A549 treated with Hydrocortisone at 1 μM for 4 hours (cell line): ENCODE data around the gene RCOR2. TPM values are rescaled to one million over a fixed set of nuclear protein-coding genes. Genes with fewer than 3 reads are reported as not detected.

Experiments
- total RNA-seq: library from RNA; stranded (reverse); fragments of 200-300 nt; extraction: Qiagen RNA extraction; gene quantifications from 5 replicates; pipeline ENCODE4 v1.2.3, GENCODE V29; 2022

The RCOR2 gene
- total RNA-seq = 0.88 to 1.1 TPM (median 0.99 TPM) in 5 replicates

DNA sequence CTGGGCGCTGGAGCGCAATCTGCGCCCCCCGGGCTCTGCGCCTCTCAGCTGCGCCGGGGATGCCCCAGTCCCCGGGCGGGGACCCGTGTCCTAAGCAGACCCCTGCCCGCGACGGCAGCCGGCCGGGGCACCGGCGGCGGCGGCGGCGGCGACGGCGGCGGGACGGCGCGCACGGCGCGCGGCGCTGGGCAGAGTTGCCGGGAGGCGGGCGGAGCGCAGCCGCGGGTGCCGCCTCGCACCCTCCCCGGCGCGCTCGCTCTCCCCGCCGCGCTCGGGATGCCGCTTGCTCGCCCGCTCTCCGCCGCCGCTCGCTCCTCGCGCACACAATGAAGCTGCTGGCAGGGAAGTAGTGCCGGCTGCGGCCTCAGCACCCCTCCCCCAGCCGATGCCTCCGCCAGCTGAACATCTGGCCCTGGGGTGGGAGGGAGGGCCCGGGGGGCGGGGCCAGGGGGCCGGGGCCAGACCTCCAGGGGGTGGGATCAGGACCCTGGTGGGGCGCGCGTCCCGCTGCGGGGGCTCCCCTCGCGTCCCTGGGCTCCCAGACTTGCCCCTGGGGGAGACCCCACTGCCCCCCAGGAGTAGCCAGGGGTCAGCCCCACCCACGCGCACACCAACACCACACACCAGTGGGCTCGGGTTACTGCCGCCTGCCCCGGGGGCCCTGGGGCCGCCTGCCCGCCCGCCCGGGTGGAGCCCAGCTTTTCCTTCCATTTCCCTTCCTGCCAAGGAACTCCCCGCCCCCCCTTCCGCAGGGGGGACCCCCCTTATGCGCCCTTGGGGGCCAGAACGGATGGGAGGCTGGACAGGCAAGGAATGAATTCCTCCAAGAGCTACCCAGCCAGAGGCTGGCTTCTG lies at the start of gene RCOR2:
RCOR2 (minus strand) TSS at position 328 of the 855 bp plus-strand sequence. CDS start 708 bp downstream, outside the sequence.

DNA sequence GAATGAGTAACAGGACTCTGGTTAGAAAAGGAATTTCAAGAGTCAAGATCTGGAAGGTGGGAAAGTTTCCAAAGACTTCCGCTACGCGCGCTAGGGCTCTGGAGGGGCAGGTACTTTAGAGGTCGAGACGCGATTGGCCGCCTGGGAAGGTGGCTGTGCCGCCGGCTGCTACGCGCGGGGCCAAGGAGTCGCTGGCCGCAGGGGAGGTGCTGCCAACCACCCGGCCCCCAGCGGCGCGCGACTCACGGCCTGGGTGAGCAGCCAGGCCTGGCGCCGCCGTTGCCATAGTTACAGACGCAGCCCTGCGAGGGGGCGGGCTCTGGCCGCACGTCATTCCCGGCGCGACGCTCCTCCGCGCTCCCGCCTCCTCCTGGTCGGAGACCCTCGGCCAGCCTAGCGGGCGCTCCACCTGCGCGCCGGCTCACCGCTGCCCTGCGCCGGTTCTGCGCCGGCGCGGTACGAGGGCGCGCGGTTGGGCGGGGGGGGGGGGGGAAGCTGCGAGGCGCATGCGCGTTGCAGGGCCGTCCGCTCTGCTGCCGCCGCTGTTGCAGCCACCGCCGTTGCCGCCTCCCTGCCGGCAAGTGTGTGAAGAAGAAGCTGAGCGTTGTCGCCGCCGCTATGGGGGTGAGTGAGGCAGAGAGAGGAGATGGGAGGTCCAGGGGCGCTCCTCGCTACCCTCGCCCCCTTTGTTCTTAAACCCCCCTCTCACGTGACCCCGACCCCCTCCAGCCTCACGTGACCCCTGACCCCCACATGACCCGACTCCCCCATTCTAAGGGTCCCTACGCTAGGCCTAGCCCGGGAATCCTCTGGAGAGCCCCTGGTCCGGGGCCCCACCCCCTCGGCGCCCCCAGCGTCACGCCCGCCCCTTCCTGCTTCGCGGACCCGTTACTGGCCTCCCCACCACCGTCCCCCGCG lies 21.8 kb upstream of the RCOR2 start, which contains the start of gene NAA40:
NAA40 (plus strand) TSS at position 524 of the 918 bp plus-strand sequence; CDS start at position 619, 95 bp downstream.

Other genes starting within 250 kb of the RCOR2 start
- gene ATL3, start 245.8 kb downstream of the RCOR2 start, total RNA-seq = 30.3 to 39.0 TPM (median 35.2 TPM) in 5 replicates
- gene RTN3, start 235.7 kb downstream of the RCOR2 start, total RNA-seq = 97.4 to 112 TPM (median 103 TPM) in 5 replicates
- 4.3 to 5.9 TPM (median 5.4 TPM) in 5 replicates for gene ZFTA, start 148.4 kb downstream of the RCOR2 start, total RNA-seq
- 37.1 to 49.7 TPM (median 47.9 TPM) in 5 replicates for gene SPINDOC, start 103.7 kb downstream of the RCOR2 start, total RNA-seq
- 26.9 to 33.7 TPM (median 28.9 TPM) in 5 replicates for gene MARK2, start 78.1 kb downstream of the RCOR2 start, total RNA-seq
- 13.8 to 18.2 TPM (median 15.3 TPM) in 5 replicates for gene NAA40, start 21.8 kb upstream of the RCOR2 start, total RNA-seq
- 634 to 1,125 TPM (median 1,037 TPM) in 5 replicates for gene COX8A, start 57.5 kb upstream of the RCOR2 start, total RNA-seq
- 109 to 136 TPM (median 127 TPM) in 5 replicates for gene OTUB1, start 69.3 kb upstream of the RCOR2 start, total RNA-seq
- 0.03 to 0.09 TPM (median 0.06 TPM) in 5 replicates for gene FLRT1, start 118.8 kb upstream of the RCOR2 start, total RNA-seq
- gene MACROD1, start 248.9 kb upstream of the RCOR2 start, total RNA-seq = 9.0 to 15.8 TPM (median 13.5 TPM) in 5 replicates